Adipocyte (in vitro differentiated cells): Measurements from ENCODE around the gene NELL2.

Experiments
- DNase-seq: peaks from one replicate; pipeline ENCODE4 v3.0.0-alpha.2; 2015; ENCODE audit warnings: low read depth
- H3K27me3 ChIP-seq: replicated peaks from 2 replicates; pipeline ENCODE4 v1.7.0; 2013; ENCODE audit warnings: mild to moderate bottlenecking, low read length, moderate library complexity; ENCODE audit not compliant: control insufficient read depth, insufficient read depth
- H3K36me3 ChIP-seq: 2 replicates; pipeline ENCODE4 v1.7.0; 2013; ENCODE audit warnings: low read length, mild to moderate bottlenecking, moderate library complexity; ENCODE audit not compliant: control insufficient read depth, insufficient read depth, severe bottlenecking
- H3K4me1 ChIP-seq: 2 replicates; pipeline ENCODE4 v1.7.0; 2013; ENCODE audit warnings: mild to moderate bottlenecking, low read length, moderate library complexity; ENCODE audit not compliant: control insufficient read depth, insufficient read depth
- H3K4me3 ChIP-seq: 2 replicates; pipeline ENCODE4 v1.7.0; 2013; ENCODE audit warnings: mild to moderate bottlenecking, low read length, moderate library complexity
- H3K9ac ChIP-seq: 2 replicates; pipeline ENCODE4 v1.7.0; 2013; ENCODE audit warnings: mild to moderate bottlenecking, low read length, moderate library complexity
- H3K9me3 ChIP-seq: 2 replicates; pipeline ENCODE4 v1.7.0; 2013; ENCODE audit warnings: mild to moderate bottlenecking, low read length, moderate library complexity; ENCODE audit not compliant: control insufficient read depth

The NELL2 gene

DNA sequence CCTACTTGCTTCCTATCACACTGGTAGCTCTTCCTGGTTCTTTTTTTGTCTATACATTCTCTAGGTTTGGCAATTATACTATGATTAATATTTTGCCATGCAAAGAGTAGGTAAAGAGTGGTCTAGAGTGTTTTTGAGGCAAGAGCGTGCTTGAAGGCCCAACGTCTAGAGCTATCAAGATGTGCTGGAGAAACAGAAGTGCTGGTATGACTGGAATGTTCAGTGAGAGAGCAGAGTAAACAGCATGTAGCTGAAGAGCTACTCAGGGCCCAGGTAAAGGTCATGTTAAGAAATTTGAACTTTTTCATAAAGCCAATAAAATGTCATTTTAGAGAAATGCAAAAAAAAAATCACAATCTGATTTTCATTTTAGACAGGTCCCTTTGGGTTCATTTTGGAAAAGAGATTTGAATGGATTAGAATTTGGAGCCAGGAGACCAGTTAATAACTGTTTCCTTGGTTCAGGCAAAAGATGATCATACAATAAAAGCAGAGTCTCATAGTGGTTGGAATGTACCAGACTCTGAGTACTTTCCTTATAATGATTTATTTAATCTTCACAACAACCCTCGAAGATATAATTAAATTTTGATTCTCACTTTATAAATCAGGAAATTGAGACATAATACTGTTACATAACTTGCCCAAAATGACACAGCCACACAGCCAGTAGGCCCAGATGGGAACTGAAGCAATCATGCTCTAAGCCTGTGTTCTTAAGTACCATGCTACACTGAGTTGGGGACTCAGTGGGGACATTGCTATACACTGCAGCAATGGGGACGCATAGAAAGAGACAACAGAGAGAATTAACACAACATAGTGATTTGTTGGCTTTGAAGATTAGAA is 350.1 kb downstream of the NELL2 start:
- no peaks in the 10 kb centered on the region for H3K36me3 ChIP-seq
- no peaks in the 10 kb centered on the region for H3K9me3 ChIP-seq
- H3K27me3 ChIP-seq: no peaks in the 10 kb centered on the region
- no peak overlapping the region for H3K9ac ChIP-seq
- no peak for DNase-seq
- H3K4me1 ChIP-seq: no peaks in the 10 kb centered on the region
- no peak overlapping the region for H3K4me3 ChIP-seq

GRCh38 chr12:44523828-44524227 is 352.3 kb downstream of the NELL2 start:
- H3K4me3 ChIP-seq: no peak overlapping the region
- no peaks in the 10 kb centered on the region for H3K4me1 ChIP-seq
- no peak for DNase-seq
- H3K9ac ChIP-seq: no peak overlapping the region
- H3K36me3 ChIP-seq: no peaks in the 10 kb centered on the region
- H3K27me3 ChIP-seq: no peaks in the 10 kb centered on the region
- no peaks in the 10 kb centered on the region for H3K9me3 ChIP-seq

DNA sequence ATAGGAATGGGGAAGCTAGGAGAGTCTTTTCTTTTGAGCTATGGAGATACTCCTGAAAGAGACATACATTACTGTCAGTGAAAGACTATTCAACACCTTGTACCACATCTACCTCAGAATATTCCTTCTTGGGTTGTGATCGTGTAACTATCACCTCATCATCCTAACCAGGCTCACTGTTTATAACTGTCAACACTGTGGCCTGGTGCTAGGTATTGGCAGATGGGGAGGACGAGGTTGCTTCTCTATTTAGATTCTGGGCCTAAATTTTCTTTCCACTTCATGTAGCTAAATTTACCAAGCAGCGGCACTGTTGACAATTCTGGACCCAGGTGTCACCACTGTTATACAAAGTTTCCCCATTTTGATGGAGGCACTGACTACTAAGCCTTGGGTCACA is 354.4 kb downstream of the NELL2 start:
- no peaks in the 10 kb centered on the region for H3K27me3 ChIP-seq
- no peaks in the 10 kb centered on the region for H3K4me1 ChIP-seq
- no peak for DNase-seq
- no peaks in the 10 kb centered on the region for H3K36me3 ChIP-seq
- H3K9me3 ChIP-seq: no peaks in the 10 kb centered on the region
- no peak overlapping the region for H3K4me3 ChIP-seq
- no peak overlapping the region for H3K9ac ChIP-seq

DNA sequence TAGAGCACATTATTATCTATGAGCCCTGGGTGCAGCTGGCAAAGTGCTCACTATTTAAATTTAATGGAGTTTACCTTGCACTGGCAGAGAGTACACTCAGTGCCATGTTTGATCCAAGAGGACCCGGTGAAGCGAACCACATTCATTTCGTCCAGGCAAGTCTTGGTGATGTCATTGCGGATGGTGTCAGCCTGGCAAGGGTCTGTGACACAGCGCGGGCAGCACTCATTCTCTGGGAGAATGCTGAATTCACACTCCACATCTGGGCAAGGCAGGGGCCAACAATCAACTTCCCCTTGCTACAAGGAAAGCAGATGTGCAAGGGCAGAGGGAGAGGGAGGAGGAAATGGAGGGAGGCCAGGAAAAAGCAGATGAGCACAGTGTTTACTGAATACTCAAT is 356.2 kb downstream of the NELL2 start:
- no peaks in the 10 kb centered on the region for H3K27me3 ChIP-seq
- H3K4me3 ChIP-seq: no peak overlapping the region
- H3K9ac ChIP-seq: no peak overlapping the region
- H3K36me3 ChIP-seq: no peaks in the 10 kb centered on the region
- DNase-seq: no peak
- H3K4me1 ChIP-seq: no peaks in the 10 kb centered on the region
- no peaks in the 10 kb centered on the region for H3K9me3 ChIP-seq

GRCh38 chr12:44511289-44511688 is 364.8 kb downstream of the NELL2 start:
- Histone ChIP-seq H3K4me1 (no peaks in the 10 kb centered on the region), H3K9me3 (no peaks in the 10 kb centered on the region), H3K9ac (no peak overlapping the region), H3K36me3 (no peaks in the 10 kb centered on the region), H3K27me3 (no peaks in the 10 kb centered on the region), H3K4me3 (no peak overlapping the region)
- DNase-seq: no peak

GRCh38 chr12:44510510-44510909 is 365.6 kb downstream of the NELL2 start:
- DNase-seq: no peak
- Histone ChIP-seq H3K4me3 (no peak overlapping the region), H3K27me3 (no peaks in the 10 kb centered on the region), H3K9ac (no peak overlapping the region), H3K4me1 (no peaks in the 10 kb centered on the region), H3K9me3 (no peaks in the 10 kb centered on the region), H3K36me3 (no peaks in the 10 kb centered on the region)

GRCh38 chr12:44510076-44510475 is 366.0 kb downstream of the NELL2 start:
- Histone ChIP-seq H3K27me3 (no peaks in the 10 kb centered on the region), H3K4me3 (no peak overlapping the region), H3K9ac (no peak overlapping the region), H3K36me3 (no peaks in the 10 kb centered on the region), H3K4me1 (no peaks in the 10 kb centered on the region), H3K9me3 (no peaks in the 10 kb centered on the region)
- DNase-seq: no peak

DNA sequence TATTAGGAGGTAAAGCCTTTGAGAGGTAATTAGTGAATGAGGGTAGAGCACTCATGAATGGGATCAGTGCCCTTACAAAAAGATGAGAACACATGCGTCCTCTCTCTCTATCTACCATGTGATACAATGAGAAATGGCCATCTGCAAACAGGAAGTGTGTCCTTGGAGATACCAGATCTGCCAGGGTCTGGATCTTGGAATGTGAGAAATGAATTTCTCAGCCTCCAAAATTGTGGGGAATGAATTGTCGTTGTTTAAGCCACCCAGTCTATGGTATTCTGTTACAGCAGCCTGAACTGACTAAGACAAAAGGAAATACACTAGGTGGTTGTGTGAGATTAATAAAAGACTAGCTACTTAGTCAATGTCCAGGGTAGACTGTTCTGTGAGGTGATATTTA is 366.6 kb downstream of the NELL2 start:
- H3K4me3 ChIP-seq: no peak overlapping the region
- no peaks in the 10 kb centered on the region for H3K36me3 ChIP-seq
- DNase-seq: no peak

DNA sequence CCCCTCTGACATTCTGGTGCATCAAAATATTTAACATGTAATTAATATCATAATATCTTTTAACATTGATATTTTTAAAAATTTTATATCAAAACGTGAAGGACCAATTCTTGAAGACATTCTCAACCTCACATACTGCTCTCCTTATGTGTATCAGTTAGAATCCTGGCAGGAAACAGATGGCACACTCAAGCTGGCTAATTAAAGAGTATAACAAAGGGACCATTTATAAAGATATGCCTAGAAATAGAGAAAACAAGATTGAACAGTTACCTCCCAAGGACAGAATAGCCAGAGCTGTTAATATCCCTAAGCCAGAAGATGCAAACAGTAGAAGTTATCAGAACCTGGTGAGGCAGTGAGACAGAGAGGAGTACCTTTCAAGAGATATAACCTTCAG is 368.7 kb downstream of the NELL2 start:
- no peak for DNase-seq
- Histone ChIP-seq H3K9me3 (no peaks in the 10 kb centered on the region), H3K9ac (no peak overlapping the region)

More for the DNA sequence above, 366.6 kb downstream of the NELL2 start:
- Histone ChIP-seq H3K27me3 (no peaks in the 10 kb centered on the region), H3K4me1 (no peaks in the 10 kb centered on the region), H3K9me3 (no peaks in the 10 kb centered on the region), H3K9ac (no peak overlapping the region)

GRCh38 chr12:44504799-44505198 is 371.3 kb downstream of the NELL2 start:
- H3K9ac ChIP-seq: no peak overlapping the region
- H3K27me3 ChIP-seq: no peaks in the 10 kb centered on the region
- H3K4me3 ChIP-seq: no peak overlapping the region
- H3K36me3 ChIP-seq: no peaks in the 10 kb centered on the region
- no peaks in the 10 kb centered on the region for H3K9me3 ChIP-seq
- H3K4me1 ChIP-seq: no peaks in the 10 kb centered on the region
- DNase-seq: no peak

More for the DNA sequence above, 368.7 kb downstream of the NELL2 start:
- H3K4me1 ChIP-seq: no peaks in the 10 kb centered on the region
- no peak overlapping the region for H3K4me3 ChIP-seq
- H3K27me3 ChIP-seq: no peaks in the 10 kb centered on the region
- H3K36me3 ChIP-seq: no peaks in the 10 kb centered on the region

DNA sequence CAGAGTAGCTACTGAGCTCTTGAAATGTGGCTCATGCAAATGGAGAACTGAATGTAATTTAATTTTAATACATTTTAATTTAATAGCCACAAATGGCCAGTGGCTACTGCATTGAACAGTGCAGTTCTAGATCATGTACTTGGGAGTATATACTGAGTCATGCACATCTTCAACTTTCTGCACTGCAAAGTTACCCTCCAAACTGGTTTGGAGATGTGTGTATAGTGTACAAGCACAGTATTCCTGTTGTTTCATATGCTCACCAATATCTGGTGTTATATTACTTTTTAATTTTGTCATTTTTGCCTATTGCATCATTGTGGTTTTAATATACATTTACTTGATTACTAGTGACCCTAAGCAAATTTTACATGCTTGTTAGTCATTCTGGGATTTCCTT is 372.8 kb downstream of the NELL2 start:
- Histone ChIP-seq H3K36me3 (no peaks in the 10 kb centered on the region), H3K27me3 (no peaks in the 10 kb centered on the region), H3K9me3 (no peaks in the 10 kb centered on the region), H3K4me1 (no peaks in the 10 kb centered on the region), H3K9ac (no peak overlapping the region), H3K4me3 (no peak overlapping the region)
- DNase-seq: no peak

DNA sequence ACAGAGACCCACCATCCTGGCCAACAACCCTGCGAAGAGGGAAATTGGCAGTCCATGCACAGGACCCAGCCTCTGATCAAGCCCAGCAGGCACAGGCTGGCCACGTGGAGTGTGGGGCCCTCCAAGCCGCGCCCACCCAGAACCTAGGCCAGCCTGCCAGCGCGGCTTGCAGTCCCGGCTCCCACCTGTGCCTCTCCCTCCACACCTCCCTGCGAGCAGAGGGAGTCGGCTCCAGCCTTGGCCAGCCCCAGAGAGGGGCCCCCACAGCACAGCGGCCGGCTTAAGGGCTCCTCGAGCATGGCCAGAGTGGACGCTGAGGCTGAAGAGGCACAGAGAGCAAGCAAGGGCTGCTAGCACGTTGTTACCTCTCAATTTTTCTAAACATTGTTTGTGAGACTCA is 373.4 kb downstream of the NELL2 start:
- Histone ChIP-seq H3K9me3 (no peaks in the 10 kb centered on the region), H3K4me1 (no peaks in the 10 kb centered on the region), H3K4me3 (no peak overlapping the region), H3K27me3 (no peaks in the 10 kb centered on the region), H3K9ac (no peak overlapping the region), H3K36me3 (no peaks in the 10 kb centered on the region)
- no peak for DNase-seq
